ENCODE data around the gene ZNF333.

DNA sequence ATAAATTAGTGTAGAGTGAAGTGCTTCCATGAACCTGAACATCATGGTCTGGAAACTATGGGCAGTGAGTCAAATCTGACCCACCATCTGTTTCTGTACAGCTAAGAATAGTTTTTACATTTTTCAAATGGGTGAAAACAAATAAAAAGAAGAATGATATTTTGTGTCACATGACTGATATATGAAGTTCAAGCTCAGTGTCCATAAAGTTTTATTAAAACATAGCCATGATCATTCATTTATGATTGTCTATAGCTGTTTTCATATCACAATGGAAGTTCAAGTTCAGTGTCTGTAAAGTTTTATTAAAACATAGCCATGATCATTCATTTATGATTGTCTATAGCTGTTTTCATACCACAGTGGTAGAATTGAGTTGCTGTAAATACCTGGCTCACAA lies 42.7 kb downstream of the ZNF333 start:
- TF ChIP-seq, protein P1, sequence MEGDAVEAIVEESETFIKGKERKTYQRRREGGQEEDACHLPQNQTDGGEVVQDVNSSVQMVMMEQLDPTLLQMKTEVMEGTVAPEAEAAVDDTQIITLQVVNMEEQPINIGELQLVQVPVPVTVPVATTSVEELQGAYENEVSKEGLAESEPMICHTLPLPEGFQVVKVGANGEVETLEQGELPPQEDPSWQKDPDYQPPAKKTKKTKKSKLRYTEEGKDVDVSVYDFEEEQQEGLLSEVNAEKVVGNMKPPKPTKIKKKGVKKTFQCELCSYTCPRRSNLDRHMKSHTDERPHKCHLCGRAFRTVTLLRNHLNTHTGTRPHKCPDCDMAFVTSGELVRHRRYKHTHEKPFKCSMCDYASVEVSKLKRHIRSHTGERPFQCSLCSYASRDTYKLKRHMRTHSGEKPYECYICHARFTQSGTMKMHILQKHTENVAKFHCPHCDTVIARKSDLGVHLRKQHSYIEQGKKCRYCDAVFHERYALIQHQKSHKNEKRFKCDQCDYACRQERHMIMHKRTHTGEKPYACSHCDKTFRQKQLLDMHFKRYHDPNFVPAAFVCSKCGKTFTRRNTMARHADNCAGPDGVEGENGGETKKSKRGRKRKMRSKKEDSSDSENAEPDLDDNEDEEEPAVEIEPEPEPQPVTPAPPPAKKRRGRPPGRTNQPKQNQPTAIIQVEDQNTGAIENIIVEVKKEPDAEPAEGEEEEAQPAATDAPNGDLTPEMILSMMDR (IDR thresholded peaks at IDR 0.05): no peak
- TF ChIP-seq POLR2A (IDR thresholded peaks at IDR 0.05): no peak
